ENCODE data around the gene FBXO41. TPM values are rescaled to one million over a fixed set of nuclear protein-coding genes. Genes with fewer than 3 reads are reported as not detected.

The FBXO41 gene
- total and polyA plus RNA-seq, 9 of the 15 experiments (the other 6 are each of a cell fraction or from before 2014, with no cell fraction given): 0.21 to 8.2 (median 3.5) TPM

DNA sequence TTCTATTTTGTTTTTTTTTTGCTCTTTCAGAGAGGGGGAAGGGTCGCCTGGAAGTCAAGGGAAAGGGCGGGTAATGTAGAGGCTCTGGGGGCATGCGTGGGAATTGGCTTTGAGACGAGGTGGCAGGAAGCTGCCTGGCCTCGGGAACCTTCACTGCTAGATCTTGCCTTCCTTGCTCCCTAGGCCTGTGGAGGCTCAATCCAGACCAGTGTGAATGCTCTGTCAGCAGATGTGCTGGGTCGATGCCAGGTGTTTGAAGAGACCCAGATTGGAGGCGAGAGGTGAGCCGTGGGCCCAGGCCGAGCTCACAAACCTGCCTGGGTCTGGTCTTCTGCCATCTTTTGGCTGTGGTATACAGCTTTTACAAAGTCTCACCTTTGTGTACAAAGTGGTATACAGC is 34.6 kb downstream of the FBXO41 start:
- ChIA-PET POLR2A (interaction anchor here (0.9 to 1.6 kb wide), 2 partner anchors 17 to 1796 kb away, joined by 3 to 4 read pairs; partner anchors contain the start of genes DYSF and PRADC1), CTCF (ENCODE audit: low intra/inter-chr PET ratio) (no interaction called here)
- 98% methylated on average over 7 of the region's 9 CpGs for WGBS (ENCODE audit: insufficient coverage, low coverage, missing lambda C conversion rate)
- intact Hi-C loops (cut with micrococcal nuclease): loop anchor here (10.0 kb wide), 1 partner anchor 265 kb away; no protein-coding TSS in a partner anchor
- Histone ChIP-seq H3K27me3 (ENCODE audit: control insufficient read depth in 2 of 2, insufficient read depth in 2 of 2, low read length in 2 of 2) (no peaks in the 10 kb centered on the region), H3K4me2 (ENCODE audit: insufficient read depth, low read length) (no peak overlapping the region), H3K27ac (ENCODE audit: extremely low read depth, low read depth, low read length) (no peak overlapping the region), H4K20me1 (replicated peaks; ENCODE audit: control insufficient read depth, insufficient read depth, low read length) (peaks cover 5% of the 10 kb centered on the region; the same call in 1 of the 2 replicates), H3K9me1 (ENCODE audit: control insufficient read depth, insufficient read depth, low read length) (no peaks in the 10 kb centered on the region), H2AFZ (ENCODE audit: low read depth, low read length) (no peak overlapping the region), H3K4me1 (replicated peaks in 1 of 2; ENCODE audit: control insufficient read depth in 2 of 2, insufficient read depth in 2 of 2, low read length in 2 of 2) (peaks cover 0 to 3% of the 10 kb centered on the region in 2 experiments; a peak in 3 of 5 replicates), H3K9ac (ENCODE audit: insufficient read depth in 1 of 2, low read depth in 2 of 2, low read length in 2 of 2) (no peak overlapping the region), H3K9me3 (replicated peaks; ENCODE audit: control insufficient read depth, insufficient read depth, low read depth, low read length) (no peaks in the 10 kb centered on the region), H3K36me3 (ENCODE audit: control insufficient read depth, insufficient read depth, low read length) (peaks cover 96% of the 10 kb centered on the region), H3K4me3 (no peak overlapping the region), H3K79me2 (ENCODE audit: control insufficient read depth, insufficient read depth, low read length) (peaks cover 19% of the 10 kb centered on the region; the same call in 1 of the 3 replicates)
- ATAC-seq: no peak
- in situ Hi-C loops (cut with MboI): no loop called here
- no TSS peak for BruUV-seq (replicated peaks)
- no peak for FAIRE-seq
- TF ChIP-seq ZNF354B (CRISPR knock-in tag; IDR thresholded peaks at IDR 0.05) (no peak), TARDBP (IDR thresholded peaks at IDR 0.05) (no peak), ZFP1 (CRISPR knock-in tag; IDR thresholded peaks at IDR 0.05) (no peak), FUS (optimal IDR thresholded peaks at IDR 0.05; ENCODE audit: low read depth, low read length) (no peak), ZFP36 (IDR thresholded peaks at IDR 0.05; ENCODE audit: low read depth, low read length, partially characterized antibody) (no peak)
- TF ChIP-seq, protein P1, sequence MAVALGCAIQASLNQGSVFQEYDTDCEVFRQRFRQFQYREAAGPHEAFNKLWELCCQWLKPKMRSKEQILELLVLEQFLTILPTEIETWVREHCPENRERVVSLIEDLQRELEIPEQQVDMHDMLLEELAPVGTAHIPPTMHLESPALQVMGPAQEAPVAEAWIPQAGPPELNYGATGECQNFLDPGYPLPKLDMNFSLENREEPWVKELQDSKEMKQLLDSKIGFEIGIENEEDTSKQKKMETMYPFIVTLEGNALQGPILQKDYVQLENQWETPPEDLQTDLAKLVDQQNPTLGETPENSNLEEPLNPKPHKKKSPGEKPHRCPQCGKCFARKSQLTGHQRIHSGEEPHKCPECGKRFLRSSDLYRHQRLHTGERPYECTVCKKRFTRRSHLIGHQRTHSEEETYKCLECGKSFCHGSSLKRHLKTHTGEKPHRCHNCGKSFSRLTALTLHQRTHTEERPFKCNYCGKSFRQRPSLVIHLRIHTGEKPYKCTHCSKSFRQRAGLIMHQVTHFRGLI (CRISPR knock-in tag; IDR thresholded peaks at IDR 0.05): no peak
- no peak for DNase-seq (ENCODE audit: extremely low read depth in 1 of 4, low spot score in 3 of 4)
